NOMO-1 (cell line): Measurements from ENCODE around the gene PPP2R3B.
"Not testable (repeated sequence)": the region's sequence is repeated elsewhere in the genome, so short reads cannot be mapped to it uniquely, and the experiment has no call there.

ENCODE experiments used
- DNase-seq, 2 experiments: peaks; one replicate each; lab custom pipeline; 2025; ENCODE audit not compliant: unreplicated experiment in 2 of 2; lab: John Stamatoyannopoulos, UW

The PPP2R3B gene

GRCh38 chrX:307261-308111 lies 79.2 kb downstream of the PPP2R3B start:
- no peak for DNase-seq

GRCh38 chrX:306614-307251 lies 80.0 kb downstream of the PPP2R3B start:
- not testable (repeated sequence) for DNase-seq

- not testable (repeated sequence) for DNase-seq
Observed at GRCh38 chrX:305781-306613, 80.7 kb downstream of the PPP2R3B start.

GRCh38 chrX:302975-303374 lies 83.7 kb downstream of the PPP2R3B start:
- no peak for DNase-seq

- no peak for DNase-seq
Observed at GRCh38 chrX:300334-300733, 86.4 kb downstream of the PPP2R3B start.

- no peak for DNase-seq
Observed at GRCh38 chrX:298993-299392, 87.7 kb downstream of the PPP2R3B start.

GRCh38 chrX:295136-295535 lies 91.6 kb downstream of the PPP2R3B start:
- DNase-seq = no peak

GRCh38 chrX:292900-293897 lies 93.5 kb downstream of the PPP2R3B start:
- no peak for DNase-seq

- DNase-seq = no peak
Observed at GRCh38 chrX:291411-291901, 95.3 kb downstream of the PPP2R3B start.

- no peak for DNase-seq
Observed at GRCh38 chrX:290476-291166, 96.1 kb downstream of the PPP2R3B start.

GRCh38 chrX:288561-288991 lies 98.1 kb downstream of the PPP2R3B start:
- DNase-seq = no peak

GRCh38 chrX:287670-288069 lies 99.0 kb downstream of the PPP2R3B start:
- no peak for DNase-seq

- no peak for DNase-seq
Observed at GRCh38 chrX:285076-285677, 101.5 kb downstream of the PPP2R3B start.
